HepG2 (cell line): ENCODE measurements around the gene AARSD1. TPM values are rescaled to one million over a fixed set of nuclear protein-coding genes. Genes with fewer than 3 reads are reported as not detected.
A peak's percentile ranks its signal among the peaks of the same experiment; 100 is the strongest.

Experiments
- FOSL2 ChIP-seq: sonication (generic); formaldehyde crosslinking; IDR thresholded peaks from 2 replicates; pipeline ENCODE4 v1.4.0; 2020; ENCODE audit warnings: missing genetic modification reagents
- FOXK2 ChIP-seq: fragments of 450-650 bp; IDR thresholded peaks from 2 replicates; pipeline ENCODE4 v1.6.1; 2016
- IRF1 ChIP-seq: sonication (generic); formaldehyde crosslinking; IDR thresholded peaks from 2 replicates; pipeline ENCODE4 v1.4.0; 2020; ENCODE audit warnings: low read depth, mild to moderate bottlenecking, missing genetic modification reagents
- MAF1 ChIP-seq: sonication (generic); formaldehyde crosslinking; IDR thresholded peaks from 2 replicates; pipeline ENCODE4 v1.5.0; 2020; ENCODE audit warnings: missing genetic modification reagents, borderline replicate concordance
- MTA3 ChIP-seq: sonication (generic); formaldehyde crosslinking; IDR thresholded peaks from 2 replicates; pipeline ENCODE4 v1.4.0; 2020; ENCODE audit warnings: missing genetic modification reagents
- NR1H2 ChIP-seq: sonication (generic); formaldehyde crosslinking; IDR thresholded peaks from 2 replicates; pipeline ENCODE4 v1.8.1; 2022; ENCODE audit warnings: low read depth, missing genetic modification reagents, borderline replicate concordance
- POLR2AphosphoS5 ChIP-seq: IDR thresholded peaks from 2 replicates; pipeline ENCODE4 v1.6.1; 2012; ENCODE audit warnings: low read depth, low read length
- PRDM10 ChIP-seq: sonication (generic); formaldehyde crosslinking; IDR thresholded peaks from 2 replicates; pipeline ENCODE4 v1.4.0; 2020; ENCODE audit warnings: low read depth, missing genetic modification reagents
- SCMH1 ChIP-seq: sonication (generic); formaldehyde crosslinking; IDR thresholded peaks from 2 replicates; pipeline ENCODE4 v1.9.0; 2021; ENCODE audit warnings: missing genetic modification reagents, mild to moderate bottlenecking, borderline replicate concordance
- SMAD1 ChIP-seq: sonication (generic); formaldehyde crosslinking; IDR thresholded peaks from 2 replicates; pipeline ENCODE4 v1.4.0; 2020; ENCODE audit warnings: missing genetic modification reagents, low read depth, mild to moderate bottlenecking, borderline replicate concordance
- SMC3 ChIP-seq: IDR thresholded peaks from 2 replicates; pipeline ENCODE4 v1.6.1; 2011; ENCODE audit warnings: low read length, improper control_type of control experiment
- SNRNP70 ChIP-seq: fragments of 200-400 bp; formaldehyde crosslinking; IDR thresholded peaks from 2 replicates; pipeline ENCODE4 v1.6.1; 2017; ENCODE audit warnings: mild to moderate bottlenecking, low read depth, low read length, moderate library complexity
- ZBTB25 ChIP-seq: IDR thresholded peaks from 2 replicates; pipeline ENCODE4 v1.6.1; 2018; ENCODE audit warnings: missing genetic modification reagents
- ZFYVE20 ChIP-seq: sonication (generic); formaldehyde crosslinking; IDR thresholded peaks from 2 replicates; pipeline ENCODE4 v1.8.0; 2023; ENCODE audit warnings: low read depth, mild to moderate bottlenecking, moderate library complexity, missing genetic modification reagents, borderline replicate concordance
- ZNF687 ChIP-seq: sonication (generic); formaldehyde crosslinking; IDR thresholded peaks from 2 replicates; pipeline ENCODE4 v1.5.1; 2020; ENCODE audit warnings: mild to moderate bottlenecking, missing genetic modification reagents, moderate library complexity
- ZNF850 ChIP-seq: sonication (generic); formaldehyde crosslinking; conservative IDR thresholded peaks from 2 replicates; pipeline ENCODE4 v1.9.0; 2021; ENCODE audit warnings: mild to moderate bottlenecking, missing genetic modification reagents
- ZUFSP ChIP-seq: sonication (generic); formaldehyde crosslinking; IDR thresholded peaks from 2 replicates; pipeline ENCODE4 v1.9.0; 2021; ENCODE audit warnings: missing genetic modification reagents, mild to moderate bottlenecking, borderline replicate concordance
- polyA plus RNA-seq, 8 experiments: library from polyadenylated mRNA; depleted of rRNA in 3 of 8; stranded (reverse) in 7 of 8; unstranded in 1 of 8; fragments of >200 nt; fragmentation: Illumina TruSeq in 4 of 8; extraction: Trizol in 4 of 8; gene quantifications; 2 replicates each; pipeline versions ENCODE4 v1.2.1 to v1.2.3, GENCODE V29; 2011 to 2016; ENCODE audit warnings: low read depth in 4 of 8, missing spikeins in 1 of 8, mixed read lengths in 1 of 8; ENCODE audit not compliant: insufficient read depth in 1 of 8
- total RNA-seq, 5 experiments: library from RNA; depleted of rRNA; stranded (reverse); fragments of >200 nt; fragmentation: Illumina TruSeq; extraction: Trizol; gene quantifications; 2 replicates each; pipeline ENCODE4 v1.2.3, GENCODE V29; 2016; ENCODE audit warnings: low read depth in 1 of 5

AARSD1 gene
- total and polyA plus RNA-seq, 2 of the 13 experiments (the other 11 are each of a cell fraction or from before 2014, with no cell fraction given) = 24.7 to 29.3 TPM

- TF ChIP-seq ZNF687 (CRISPR knock-in tag) (no peak), PRDM10 (CRISPR knock-in tag) (peak; percentile 81), SMC3 (peak; percentile 6; the same call in 1 of the 2 replicates), SMAD1 (no peak), ZFYVE20 (CRISPR knock-in tag) (no peak), MTA3 (CRISPR knock-in tag) (no peak), FOXK2 (peak; percentile 69; the same call in 1 of the 2 replicates), FOSL2 (CRISPR knock-in tag) (peak; percentile 80), ZNF850 (CRISPR knock-in tag) (no peak), SCMH1 (CRISPR knock-in tag) (no peak), MAF1 (CRISPR knock-in tag) (no peak), NR1H2 (no peak), SNRNP70 (no peak), IRF1 (CRISPR knock-in tag) (no peak), ZUFSP (no peak), ZBTB25 (CRISPR knock-in tag) (peak; percentile 82; the same call in 1 of the 2 replicates), POLR2AphosphoS5 (peak; percentile 73)
These were observed 46.5 kb upstream of the AARSD1 start (continued) for GRCh38 chr17:43010667-43011308.
